Erythroblast (primary cell): Measurements from ENCODE around the gene PNLIPRP2.

Experiments used
- DNase-seq, 2 experiments: peaks; one replicate each; lab custom pipeline; 2025; lab: John Stamatoyannopoulos, UW
- GATA1 ChIP-seq: IDR thresholded peaks from 2 replicates; pipeline ENCODE4 v1.6.1; 2011; ENCODE audit warnings: low read depth, mild to moderate bottlenecking, control low read depth, low read length, moderate library complexity
- POLR2A ChIP-seq: IDR thresholded peaks from 2 replicates; pipeline ENCODE4 v1.6.1; 2011; ENCODE audit warnings: mild to moderate bottlenecking, low read length

Gene PNLIPRP2

GRCh38 chr10:116688741-116689495, 68.2 kb downstream of the PNLIPRP2 start:
- no peak for DNase-seq
- no peak for TF ChIP-seq POLR2A
- no peak for TF ChIP-seq GATA1

- TF ChIP-seq POLR2A (no peak), GATA1 (no peak)
- no peak for DNase-seq
Measured at GRCh38 chr10:116689744-116690143, 69.0 kb downstream of the PNLIPRP2 start.

GRCh38 chr10:116690356-116691322, 69.9 kb downstream of the PNLIPRP2 start:
- no peak for DNase-seq
- TF ChIP-seq GATA1 (no peak), POLR2A (no peak)

DNA sequence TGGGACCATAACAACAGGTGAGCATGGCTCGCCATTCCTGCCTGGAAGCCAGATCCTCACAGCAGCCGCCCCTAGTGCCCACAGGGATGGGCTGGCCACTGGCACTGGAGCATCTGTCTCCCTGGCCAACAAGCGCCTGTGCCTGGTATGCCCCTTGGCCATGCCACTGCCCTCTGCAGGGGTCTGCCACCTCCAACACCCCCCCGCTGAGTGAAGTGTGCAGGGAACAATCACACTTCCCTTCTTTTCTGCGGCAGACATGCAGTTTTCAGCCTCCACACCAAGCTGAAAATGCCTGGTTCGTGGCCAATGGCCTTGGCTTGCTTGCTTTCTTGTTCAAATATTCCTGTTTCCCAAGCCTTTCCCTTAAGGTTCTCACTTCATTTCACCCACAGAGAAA, 70.9 kb downstream of the PNLIPRP2 start:
- DNase-seq = no peak
- TF ChIP-seq GATA1 (no peak), POLR2A (no peak)

DNA sequence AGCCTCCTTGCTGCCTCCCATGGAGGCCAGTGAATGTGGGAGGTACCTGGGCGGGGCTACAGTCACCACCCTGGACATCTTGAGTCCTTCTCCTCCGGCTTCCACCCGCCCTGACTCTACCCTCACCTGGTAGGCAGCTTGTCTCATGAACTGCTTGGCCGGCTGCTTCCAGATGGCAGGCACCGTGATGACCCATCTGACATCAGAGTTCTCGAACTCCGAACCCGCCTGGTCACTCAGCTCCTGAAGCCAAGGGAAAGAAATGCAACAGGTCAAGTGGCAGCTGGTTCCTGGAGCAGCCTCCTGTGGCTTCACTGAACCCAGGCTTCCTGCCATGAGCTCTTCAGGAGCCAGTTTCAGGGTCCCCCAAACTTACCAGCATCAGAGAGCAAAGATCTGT, 71.5 kb downstream of the PNLIPRP2 start:
- DNase-seq = no peak
- TF ChIP-seq POLR2A (no peak), GATA1 (no peak)

GRCh38 chr10:116694243-116694926, 73.6 kb downstream of the PNLIPRP2 start:
- TF ChIP-seq POLR2A (no peak), GATA1 (no peak)
- DNase-seq = no peak
